Heart left ventricle (tissue), 16 donors: ENCODE results near the gene TRIM28. TPM values are rescaled to one million over a fixed set of nuclear protein-coding genes. Genes with fewer than 3 reads are reported as not detected.
A peak's percentile ranks its signal among the peaks of the same experiment; 100 is the strongest.

Experiments used
- ATAC-seq, 4 donors: fragments of 200-7000 bp; cut with Tn5 transposase; one replicate each; pipeline ENCODE4 v1.9.1; 2020 to 2022; ENCODE audit warnings: moderate library complexity in 4 of 4, mild to moderate bottlenecking in 3 of 4, moderate number of reproducible peaks in 1 of 4
- DNase-seq, 5 donors: peaks; one replicate each; pipeline ENCODE4 v3.0.0-alpha.2; 2020
- H3K27ac ChIP-seq, 12 donors: fragments of 200-600 bp; sonication (generic) in 4 of 12; one replicate each; pipeline versions ENCODE4 v1.5.0 to v1.8.0; 2016 to 2022; ENCODE audit warnings: mild to moderate bottlenecking in 2 of 12
- H3K27me3 ChIP-seq, 9 donors: fragments of 200-600 bp; sonication (generic) in 2 of 9; one replicate each; pipeline versions ENCODE4 v1.5.1 to v1.8.0; 2016 to 2022; ENCODE audit warnings: mild to moderate bottlenecking in 3 of 9
- H3K36me3 ChIP-seq, 9 donors: fragments of 200-600 bp; sonication (generic) in 2 of 9; one replicate each; pipeline versions ENCODE4 v1.5.0 to v1.8.0; 2018 to 2022; ENCODE audit warnings: mild to moderate bottlenecking in 2 of 9
- H3K4me1 ChIP-seq, 12 donors: fragments of 200-600 bp; sonication (generic) in 4 of 12; one replicate each; pipeline versions ENCODE4 v1.5.0 to v1.8.0; 2016 to 2022; ENCODE audit warnings: mild to moderate bottlenecking in 3 of 12
- H3K4me3 ChIP-seq, 12 donors: fragments of 200-600 bp; sonication (generic) in 4 of 12; one replicate each; pipeline versions ENCODE4 v1.5.0 to v1.8.0; 2017 to 2022; ENCODE audit warnings: mild to moderate bottlenecking in 9 of 12, moderate library complexity in 4 of 12
- H3K9me3 ChIP-seq, 12 donors: fragments of 200-600 bp; sonication (generic) in 4 of 12; one replicate each; pipeline versions ENCODE4 v1.5.0 to v1.8.0; 2016 to 2022; ENCODE audit warnings: mild to moderate bottlenecking in 1 of 12
- CTCF ChIP-seq, 12 donors: fragments of 200-600 bp; sonication (generic) in 4 of 12; IDR thresholded peaks; one replicate each; pipeline versions ENCODE4 v1.5.0 to v1.8.0; 2018 to 2022; ENCODE audit warnings: antibody characterized with exemption in 12 of 12, mild to moderate bottlenecking in 5 of 12
- POLR2A ChIP-seq, 2 donors: fragments of 450-650 bp; IDR thresholded peaks; one replicate each; pipeline ENCODE4 v1.6.1; 2017; ENCODE audit warnings: antibody characterized with exemption in 2 of 2, mild to moderate bottlenecking in 2 of 2, moderate library complexity in 2 of 2
- WGBS, 4 donors: extraction: QIAGEN DNeasy Blood & Tissue Kit in 2 of 4; methylation state at CpG; one replicate each; pipeline versions ENCODE4 v1.1.5 to v1.1.7; 2013 to 2018; 5-methylcytosine and 5-hydroxymethylcytosine counted together
- intact Hi-C, 10 donors: fragments of 100-400 bp; cut with DNase I; formaldehyde crosslinking; loops; one replicate each; pipeline versions ENCODE4 v1.11.1 to v1.14.2; 2022
- polyA plus RNA-seq, 2 donors: library from polyadenylated mRNA; stranded (reverse); fragments of 200-250 nt; gene quantifications; one replicate each; pipeline ENCODE4 v1.2.3, GENCODE V29; 2013
- total RNA-seq, 9 donors: library from RNA; depleted of rRNA in 2 of 9; stranded (reverse); fragments of >200 nt in 2 of 9; fragmentation: NEBNext Ultra II Directional in 3 of 9; extraction: Animal tissue kit (Norgen Biotek cat#: 25700) in 3 of 9; gene quantifications; one replicate each; pipeline versions ENCODE4 v1.1.0 to v1.2.4, GENCODE V29; 2016 to 2023
- donor health status: ischemic (EF 13 %, LVEDD 7.1; RV severe dilation, severe dysfunction).
- donor health status: healthy with polysubstance abuse.
- donor health status: DM: no; HTN: yes; CAD: no.
- donor health status: DM: no; HTN: no; CAD: no.
- donor health status: ischemic (EF 25% LVEDD 6.9; RV normal size, moderate dysfunction).
- donor health status: ischemic (EF 25% LVEDD 5.7; RV mildly dilated, moderate dysfunction).
- donor health status: healthy.
- donor health status: DM: yes; HTN: yes; CAD: no.
- donor health status: ischemic (EF 35%, LVEDD 5.7; RV mildly dilated, moderate dysfunction).
- donor health status: nonischemic (EF 11% LVEDD 7.7; RV severe dilation, severe dysfunction).
- donor health status: DM: yes; HTN: yes; CAD: no.
- donor health status: PGD.
- donor health status: ischemic (EF 29% LVEDD 5.4; RV normal size, mild dysfunction).
- donor health status: nonischemic (EF 23%, LVEDD 6.1; RV moderate dilation, normal function).

Gene TRIM28
- total and polyA plus RNA-seq, 11 donors, result 88.0 to 265 (median 160) TPM

GRCh38 chr19:58548859-58549663 is 5.2 kb downstream of the TRIM28 start:
- no peak for ATAC-seq
- intact Hi-C loops, result no loop called here
- peaks cover 0 to 82% (median 69%) of the 10 kb centered on the region in 9 donors for H3K36me3 ChIP-seq

GRCh38 chr19:58549664-58550361 is 5.9 kb downstream of the TRIM28 start:
- no peak overlapping the region for H3K4me3 ChIP-seq
- intact Hi-C loops, result no loop called here
- no peaks in the 10 kb centered on the region for H3K27me3 ChIP-seq
- no peak for DNase-seq
- TF ChIP-seq CTCF (IDR thresholded peaks at IDR 0.05) (no peak), POLR2A (IDR thresholded peaks at IDR 0.05) (no peak)
- peaks cover 0 to 82% (median 69%) of the 10 kb centered on the region in 9 donors for H3K36me3 ChIP-seq
- H3K9me3 ChIP-seq, result no peaks in the 10 kb centered on the region
- no peak overlapping the region for H3K27ac ChIP-seq
- 81 to 90% (median 87%) methylated on average over 8 to 11 of the region's 11 CpGs for WGBS, 4 donors
- no peak for ATAC-seq
- peaks cover 16 to 42% (median 33%) of the 10 kb centered on the region in 12 donors for H3K4me1 ChIP-seq

More at GRCh38 chr19:58548859-58549663, 5.2 kb downstream of the TRIM28 start:
- H3K27me3 ChIP-seq, result no peaks in the 10 kb centered on the region
- peak in 1 of 5 donors; percentile 27 for DNase-seq
- no peak overlapping the region for H3K4me3 ChIP-seq
- no peak overlapping the region for H3K27ac ChIP-seq
- 90 to 93% (median 92%) methylated on average over 19 to 20 of the region's 20 CpGs for WGBS, 4 donors
- TF ChIP-seq CTCF (IDR thresholded peaks at IDR 0.05) (no peak), POLR2A (IDR thresholded peaks at IDR 0.05) (no peak)
- no peaks in the 10 kb centered on the region for H3K9me3 ChIP-seq
- peaks cover 15 to 36% (median 28%) of the 10 kb centered on the region in 12 donors for H3K4me1 ChIP-seq

GRCh38 chr19:58550362-58551122 is 6.7 kb downstream of the TRIM28 start:
- Histone ChIP-seq H3K9me3 (no peaks in the 10 kb centered on the region), H3K4me3 (no peak overlapping the region), H3K27ac (no peak overlapping the region), H3K27me3 (no peaks in the 10 kb centered on the region), H3K4me1 (peaks cover 15 to 43% (median 33%) of the 10 kb centered on the region in 12 donors), H3K36me3 (peaks cover 0 to 82% (median 68%) of the 10 kb centered on the region in 9 donors)
- TF ChIP-seq CTCF (IDR thresholded peaks at IDR 0.05) (no peak), POLR2A (IDR thresholded peaks at IDR 0.05) (no peak)
- intact Hi-C loops, result no loop called here
- WGBS, 4 donors, result 85 to 93% (median 87%) methylated on average over 13 of the region's 13 CpGs
- DNase-seq (peak in 1 of 5 donors; percentile 18), ATAC-seq (no peak)
